Activated T-cell treated with anti-CD3 and anti-CD28 coated beads for 48 hours (primary cell): Measurements from ENCODE around the gene FADS2.

ENCODE experiments used
- DNase-seq: peaks from one replicate; pipeline ENCODE4 v3.0.0-alpha.2; 2020; ENCODE audit warnings: low read depth

FADS2 gene

DNA sequence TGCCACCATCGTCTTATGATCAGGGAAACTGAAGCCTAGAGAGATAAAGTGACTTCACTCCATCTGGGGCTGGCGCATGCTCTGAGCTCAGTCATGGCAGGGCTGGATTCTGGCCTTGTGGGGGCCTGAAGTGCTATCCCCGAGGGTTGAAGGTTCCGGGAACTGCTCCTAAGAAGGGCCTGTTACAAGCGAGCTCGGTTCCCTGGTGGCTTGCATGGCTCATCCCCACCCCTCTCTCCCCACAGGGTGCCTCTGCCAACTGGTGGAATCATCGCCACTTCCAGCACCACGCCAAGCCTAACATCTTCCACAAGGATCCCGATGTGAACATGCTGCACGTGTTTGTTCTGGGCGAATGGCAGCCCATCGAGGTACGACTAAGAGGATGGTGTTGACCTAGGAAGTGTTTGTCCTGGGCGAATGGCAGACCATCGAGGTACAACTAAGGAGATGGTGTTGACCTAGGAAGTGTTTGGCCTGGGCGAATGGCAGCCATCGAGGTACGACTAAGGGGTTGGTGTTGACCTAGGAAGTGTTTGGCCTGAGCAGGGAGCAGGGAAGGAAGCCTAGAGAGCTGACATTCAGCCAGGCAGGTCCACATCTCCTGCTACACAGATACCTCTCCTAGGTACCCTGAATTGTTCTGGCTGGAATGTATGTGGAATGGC is 19.9 kb downstream of the FADS2 start:
- no peak for DNase-seq

DNA sequence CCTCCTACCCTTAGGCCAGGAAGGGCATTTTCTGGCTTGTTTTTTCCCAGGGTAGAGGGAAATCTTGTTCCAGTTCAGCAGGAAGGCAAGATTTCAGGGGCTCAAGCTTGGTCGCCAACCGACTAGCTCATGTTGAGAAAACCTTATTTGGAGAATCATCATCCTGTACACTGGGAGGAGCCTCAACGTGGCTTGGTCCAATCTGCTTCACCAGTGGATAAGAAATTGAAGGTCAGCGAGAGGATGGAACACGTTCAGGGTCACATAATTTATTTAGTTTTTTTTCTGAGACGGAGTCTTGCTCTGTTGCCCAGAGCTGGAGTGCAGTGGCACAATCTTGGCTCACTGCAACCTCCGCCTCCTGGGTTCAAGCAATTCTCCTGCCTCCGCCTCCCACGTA is 20.5 kb downstream of the FADS2 start:
- no peak for DNase-seq

GRCh38 chr11:61850687-61851086 is 22.6 kb downstream of the FADS2 start:
- no peak for DNase-seq

DNA sequence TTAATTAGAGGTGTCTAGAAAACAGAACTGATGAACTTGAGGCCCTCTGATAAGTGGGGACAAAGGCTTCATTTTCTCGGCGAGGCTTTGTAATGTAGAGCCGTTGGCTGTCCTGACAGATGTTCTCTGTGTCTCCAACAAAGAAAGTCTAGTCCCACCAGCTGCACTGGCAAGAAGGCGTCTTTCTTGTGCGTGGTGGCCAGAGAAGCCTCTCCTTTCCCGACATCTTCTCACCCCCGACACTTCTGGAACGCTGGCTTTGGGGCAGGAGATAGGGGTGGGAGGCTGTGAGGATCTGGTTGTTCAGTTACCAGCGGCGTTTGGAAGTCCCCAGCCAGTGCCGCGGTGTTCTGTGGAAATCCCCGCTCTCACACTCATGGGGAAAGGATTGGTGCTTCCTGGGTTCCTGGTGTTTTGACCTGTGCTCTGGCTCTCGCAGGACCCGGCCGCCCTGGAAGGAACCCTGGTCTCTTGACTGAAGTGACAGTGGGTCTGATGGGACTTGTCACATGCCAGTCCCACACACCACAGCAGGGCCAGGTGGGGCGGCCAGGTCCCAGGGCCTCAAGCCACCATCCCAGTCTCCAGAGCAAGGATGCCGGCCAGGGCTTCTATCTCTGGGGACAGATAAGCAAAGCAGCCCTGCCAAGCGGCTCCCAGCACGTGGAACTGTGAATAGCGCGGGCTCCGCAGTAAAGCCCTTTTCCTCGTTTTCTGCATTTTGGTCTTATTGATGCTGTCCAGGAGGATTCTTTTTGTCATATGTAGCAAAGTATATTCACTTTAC is 23.2 kb downstream of the FADS2 start:
- DNase-seq = no peak

DNA sequence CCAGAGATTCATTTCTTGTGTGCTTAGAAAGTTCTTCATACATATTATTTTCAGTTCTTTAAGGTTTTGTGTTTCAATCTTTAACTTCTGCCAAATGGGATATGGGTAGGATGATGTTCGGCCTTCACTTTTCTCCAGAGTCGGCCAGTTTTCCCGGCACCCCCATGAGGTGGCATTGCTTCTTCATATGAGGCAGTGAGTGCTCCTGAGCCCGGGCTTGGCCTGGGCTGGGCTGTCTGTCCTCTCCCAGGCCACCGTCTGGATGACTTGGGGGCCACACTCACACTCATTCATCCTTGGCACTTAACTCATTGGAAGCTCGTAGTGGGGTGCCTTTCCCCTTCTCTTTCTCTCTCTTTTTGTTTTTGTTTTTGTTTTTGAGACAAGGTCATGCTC is 23.8 kb downstream of the FADS2 start:
- no peak for DNase-seq

DNA sequence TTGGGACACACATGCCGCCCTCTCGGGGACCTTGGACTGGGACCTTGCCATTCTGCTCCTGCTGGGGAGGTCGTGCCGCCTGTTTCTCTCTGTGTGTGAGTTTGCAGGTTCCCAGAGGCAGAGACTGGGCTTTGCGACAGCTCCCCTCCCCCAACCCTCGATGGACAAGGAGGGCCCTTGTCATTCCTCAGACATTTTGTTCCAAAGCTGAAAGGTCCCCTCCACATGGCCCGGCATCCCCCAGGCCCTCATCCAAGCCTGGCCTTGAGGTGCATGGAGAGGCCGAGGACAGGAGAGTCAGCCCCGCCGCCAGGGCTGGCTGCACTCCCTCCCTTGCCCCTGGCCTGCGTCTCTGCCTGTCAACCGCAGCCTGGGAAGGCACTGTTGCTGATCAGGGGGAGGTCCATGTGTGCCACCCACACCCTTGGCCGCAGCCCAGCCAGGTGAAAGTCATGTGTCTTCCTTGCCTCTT is 25.6 kb downstream of the FADS2 start:
- DNase-seq = no peak

DNA sequence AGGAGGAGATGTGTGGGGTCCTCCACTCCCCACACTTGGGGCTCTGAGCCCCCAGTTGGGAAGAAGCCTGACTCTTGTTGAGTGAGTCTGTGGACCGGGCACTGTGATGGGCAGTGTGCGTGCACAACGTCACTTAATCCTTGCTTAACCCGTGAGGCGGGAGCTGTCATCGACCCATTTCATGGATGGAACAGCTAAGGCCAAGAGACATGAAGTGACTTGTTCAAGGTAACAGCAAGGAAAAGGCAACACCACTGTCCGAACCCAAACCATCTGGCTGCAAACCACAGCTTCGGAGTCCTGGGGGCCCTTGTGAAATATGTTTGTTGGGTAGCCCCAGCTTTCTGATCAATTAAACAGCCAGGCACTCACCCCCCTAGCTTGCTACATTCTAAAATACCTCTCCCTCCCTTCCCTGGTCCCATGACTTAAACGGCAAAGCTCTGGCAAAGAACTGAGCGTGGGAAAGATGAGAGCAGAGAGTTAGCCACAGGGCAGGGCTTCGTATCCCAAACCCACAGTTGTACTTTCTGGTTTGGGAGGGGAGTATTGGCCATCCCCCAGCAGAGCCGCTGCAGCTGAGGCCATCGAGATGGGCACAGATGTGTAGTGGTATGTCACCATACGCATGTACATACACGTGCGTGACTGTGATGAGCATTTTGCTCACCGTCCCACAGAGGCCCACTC is 26.3 kb downstream of the FADS2 start:
- DNase-seq = no peak

GRCh38 chr11:61854966-61855714 is 27.0 kb downstream of the FADS2 start:
- DNase-seq = no peak

GRCh38 chr11:61855939-61856680 is 28.0 kb downstream of the FADS2 start:
- DNase-seq = no peak

DNA sequence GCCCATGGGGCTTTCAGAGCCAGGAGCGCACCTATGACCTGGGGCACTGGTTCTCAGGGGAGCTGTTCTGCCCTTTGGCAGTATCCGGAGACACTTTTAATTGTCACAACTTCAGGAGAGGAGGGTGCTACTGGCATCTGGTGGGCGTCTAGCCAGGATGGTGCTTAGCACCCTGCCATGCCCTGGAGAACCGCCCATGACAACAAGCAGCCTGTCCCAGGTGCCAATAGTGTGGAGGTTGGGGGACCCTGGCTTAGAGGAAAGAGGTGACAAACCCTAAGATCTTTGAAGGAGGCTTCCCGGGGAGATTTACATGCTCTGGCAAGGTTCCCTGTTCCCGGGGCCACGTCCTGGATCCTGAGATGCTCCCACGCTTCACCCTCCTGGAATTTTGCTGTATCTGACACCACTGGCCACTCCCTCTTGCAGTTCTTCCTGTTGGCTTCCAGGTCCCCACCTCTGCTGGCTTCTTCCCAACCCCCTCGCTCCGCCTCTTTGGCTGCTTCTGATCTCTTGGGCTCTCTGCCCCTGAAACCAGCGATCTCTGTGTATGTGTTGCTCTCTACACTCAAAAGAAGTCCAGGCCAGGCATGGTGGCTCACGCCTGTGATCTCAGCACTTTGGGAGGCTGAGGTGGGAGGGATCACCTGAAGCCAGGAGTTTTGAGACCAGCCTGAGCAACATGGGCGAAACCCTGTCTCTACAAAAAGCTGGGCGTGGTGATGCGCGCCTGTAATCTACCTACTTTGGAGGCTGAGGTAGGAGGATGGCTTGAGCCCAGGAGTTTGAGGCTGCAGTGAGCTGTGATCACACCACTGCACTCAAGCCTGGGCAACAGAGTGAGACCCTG is 32.2 kb downstream of the FADS2 start:
- no peak for DNase-seq

- DNase-seq = no peak
Observed at GRCh38 chr11:61861634-61862033, 33.5 kb downstream of the FADS2 start.

- no peak for DNase-seq
Observed at GRCh38 chr11:61862714-61863547, 34.8 kb downstream of the FADS2 start.

DNA sequence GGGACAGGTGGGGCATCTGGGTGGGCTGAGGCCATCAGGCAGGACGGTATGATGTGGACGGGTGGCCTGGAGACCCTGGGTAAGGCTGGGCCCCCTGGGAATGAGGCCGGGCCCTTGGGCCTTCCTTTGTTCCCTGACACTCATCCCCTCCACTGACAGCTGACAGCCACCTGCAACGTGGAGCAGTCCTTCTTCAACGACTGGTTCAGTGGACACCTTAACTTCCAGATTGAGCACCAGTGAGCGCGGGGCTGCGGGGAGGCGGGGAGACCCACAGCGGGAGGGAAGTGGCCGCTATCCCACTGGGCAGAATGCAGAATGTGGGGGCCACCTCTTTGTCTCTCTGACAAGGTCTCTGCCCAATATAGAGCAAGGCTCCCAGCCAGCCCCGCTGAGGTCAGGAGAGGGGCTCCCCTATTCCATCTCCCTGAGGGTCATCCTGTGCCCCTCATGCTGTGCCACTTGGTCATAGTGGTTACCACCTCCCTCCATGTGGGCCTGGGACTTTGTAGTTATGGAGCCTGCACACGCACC is 35.5 kb downstream of the FADS2 start:
- no peak for DNase-seq

- DNase-seq = no peak
Observed at GRCh38 chr11:61864814-61865775, 37.0 kb downstream of the FADS2 start.

DNA sequence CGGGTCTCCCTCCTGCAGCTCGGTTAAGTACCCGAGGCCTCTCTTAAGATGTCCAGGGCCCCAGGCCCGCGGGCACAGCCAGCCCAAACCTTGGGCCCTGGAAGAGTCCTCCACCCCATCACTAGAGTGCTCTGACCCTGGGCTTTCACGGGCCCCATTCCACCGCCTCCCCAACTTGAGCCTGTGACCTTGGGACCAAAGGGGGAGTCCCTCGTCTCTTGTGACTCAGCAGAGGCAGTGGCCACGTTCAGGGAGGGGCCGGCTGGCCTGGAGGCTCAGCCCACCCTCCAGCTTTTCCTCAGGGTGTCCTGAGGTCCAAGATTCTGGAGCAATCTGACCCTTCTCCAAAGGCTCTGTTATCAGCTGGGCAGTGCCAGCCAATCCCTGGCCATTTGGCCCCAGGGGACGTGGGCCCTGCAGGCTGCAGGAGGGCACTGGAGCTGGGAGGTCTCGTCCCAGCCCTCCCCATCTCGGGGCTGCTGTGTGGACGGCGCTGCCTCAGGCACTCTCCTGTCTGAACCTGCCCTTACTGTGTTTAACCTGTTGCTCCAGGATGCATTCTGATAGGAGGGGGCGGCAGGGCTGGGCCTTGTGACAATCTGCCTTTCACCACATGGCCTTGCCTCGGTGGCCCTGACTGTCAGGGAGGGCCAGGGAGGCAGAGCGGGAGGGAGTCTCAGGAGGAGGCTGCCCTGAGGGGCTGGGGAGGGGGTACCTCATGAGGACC is 38.3 kb downstream of the FADS2 start:
- DNase-seq = no peak

DNA sequence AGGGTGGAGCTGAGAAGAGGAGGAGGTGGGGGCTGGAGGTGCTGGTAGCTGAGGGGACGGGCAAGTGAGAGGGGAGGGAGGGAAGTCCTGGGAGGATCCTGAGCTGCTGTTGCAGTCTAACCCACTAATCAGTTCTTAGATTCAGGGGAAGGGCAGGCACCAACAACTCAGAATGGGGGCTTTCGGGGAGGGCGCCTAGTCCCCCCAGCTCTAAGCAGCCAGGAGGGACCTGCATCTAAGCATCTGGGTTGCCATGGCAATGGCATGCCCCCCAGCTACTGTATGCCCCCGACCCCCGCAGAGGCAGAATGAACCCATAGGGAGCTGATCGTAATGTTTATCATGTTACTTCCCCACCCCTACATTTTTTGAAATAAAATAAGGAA is 38.9 kb downstream of the FADS2 start:
- DNase-seq = no peak

- no peak for DNase-seq
Observed at GRCh38 chr11:61868571-61869428, 40.7 kb downstream of the FADS2 start.
